OCI-LY1 (cell line): ENCODE results near the gene SERP2.

Experiments used
- EZH2 ChIP-seq: fragments of 200-600 bp; sonication (generic), shearing (Covaris generic); IDR thresholded peaks from 2 replicates; pipeline ENCODE4 v1.8.0; 2017; ENCODE audit warnings: borderline replicate concordance, mixed run types, mild to moderate bottlenecking, antibody characterized with exemption, low read length, moderate library complexity, mixed read lengths
- TF ChIP-seq, protein P1 (sequence below): fragments of 200-600 bp; sonication (generic), shearing (Covaris generic); IDR thresholded peaks from 2 replicates; pipeline ENCODE4 v1.5.1; 2017; ENCODE audit warnings: mild to moderate bottlenecking, antibody characterized with exemption, low read length, moderate library complexity, mixed read lengths

DNA sequence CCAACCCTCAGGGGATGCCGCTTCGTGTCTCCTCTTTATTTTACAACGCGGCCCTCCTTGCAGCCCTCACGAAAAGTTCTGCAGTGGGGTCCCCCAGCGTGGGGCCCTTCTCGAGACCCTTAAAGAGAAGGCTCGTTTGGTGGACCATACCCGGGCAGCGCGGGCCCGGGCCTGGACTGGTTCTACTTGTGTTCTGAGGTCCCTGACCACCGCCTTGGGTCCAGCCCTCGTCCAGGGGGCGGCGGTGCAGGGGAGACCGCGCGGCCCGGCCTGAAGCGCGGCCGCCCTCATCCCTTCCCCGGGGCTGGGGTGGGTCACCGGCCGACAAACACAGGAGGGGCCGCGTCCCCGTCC, 400 bp upstream of the SERP2 start:
- TF ChIP-seq, protein P1, sequence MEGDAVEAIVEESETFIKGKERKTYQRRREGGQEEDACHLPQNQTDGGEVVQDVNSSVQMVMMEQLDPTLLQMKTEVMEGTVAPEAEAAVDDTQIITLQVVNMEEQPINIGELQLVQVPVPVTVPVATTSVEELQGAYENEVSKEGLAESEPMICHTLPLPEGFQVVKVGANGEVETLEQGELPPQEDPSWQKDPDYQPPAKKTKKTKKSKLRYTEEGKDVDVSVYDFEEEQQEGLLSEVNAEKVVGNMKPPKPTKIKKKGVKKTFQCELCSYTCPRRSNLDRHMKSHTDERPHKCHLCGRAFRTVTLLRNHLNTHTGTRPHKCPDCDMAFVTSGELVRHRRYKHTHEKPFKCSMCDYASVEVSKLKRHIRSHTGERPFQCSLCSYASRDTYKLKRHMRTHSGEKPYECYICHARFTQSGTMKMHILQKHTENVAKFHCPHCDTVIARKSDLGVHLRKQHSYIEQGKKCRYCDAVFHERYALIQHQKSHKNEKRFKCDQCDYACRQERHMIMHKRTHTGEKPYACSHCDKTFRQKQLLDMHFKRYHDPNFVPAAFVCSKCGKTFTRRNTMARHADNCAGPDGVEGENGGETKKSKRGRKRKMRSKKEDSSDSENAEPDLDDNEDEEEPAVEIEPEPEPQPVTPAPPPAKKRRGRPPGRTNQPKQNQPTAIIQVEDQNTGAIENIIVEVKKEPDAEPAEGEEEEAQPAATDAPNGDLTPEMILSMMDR = no peak
- TF ChIP-seq EZH2 = no peak
